Epithelial cell of esophagus (primary cell): ENCODE results near the gene NRF1.

Experiments used
- DNase-seq: peaks from one replicate; pipeline ENCODE4 v3.0.0; 2010; ENCODE audit warnings: low read depth
- H3K4me3 ChIP-seq: 2 replicates; pipeline ENCODE4 v1.5.1; 2011; ENCODE audit warnings: mild to moderate bottlenecking, low read length, control low read depth
- TF ChIP-seq, protein P1 (sequence below): IDR thresholded peaks from 2 replicates; pipeline ENCODE4 v1.5.1; 2011; ENCODE audit warnings: low read depth, mild to moderate bottlenecking, low read length, control low read depth, inconsistent platforms; ENCODE audit not compliant: insufficient read depth; ENCODE audit errors: missing control alignments

The NRF1 gene

DNA sequence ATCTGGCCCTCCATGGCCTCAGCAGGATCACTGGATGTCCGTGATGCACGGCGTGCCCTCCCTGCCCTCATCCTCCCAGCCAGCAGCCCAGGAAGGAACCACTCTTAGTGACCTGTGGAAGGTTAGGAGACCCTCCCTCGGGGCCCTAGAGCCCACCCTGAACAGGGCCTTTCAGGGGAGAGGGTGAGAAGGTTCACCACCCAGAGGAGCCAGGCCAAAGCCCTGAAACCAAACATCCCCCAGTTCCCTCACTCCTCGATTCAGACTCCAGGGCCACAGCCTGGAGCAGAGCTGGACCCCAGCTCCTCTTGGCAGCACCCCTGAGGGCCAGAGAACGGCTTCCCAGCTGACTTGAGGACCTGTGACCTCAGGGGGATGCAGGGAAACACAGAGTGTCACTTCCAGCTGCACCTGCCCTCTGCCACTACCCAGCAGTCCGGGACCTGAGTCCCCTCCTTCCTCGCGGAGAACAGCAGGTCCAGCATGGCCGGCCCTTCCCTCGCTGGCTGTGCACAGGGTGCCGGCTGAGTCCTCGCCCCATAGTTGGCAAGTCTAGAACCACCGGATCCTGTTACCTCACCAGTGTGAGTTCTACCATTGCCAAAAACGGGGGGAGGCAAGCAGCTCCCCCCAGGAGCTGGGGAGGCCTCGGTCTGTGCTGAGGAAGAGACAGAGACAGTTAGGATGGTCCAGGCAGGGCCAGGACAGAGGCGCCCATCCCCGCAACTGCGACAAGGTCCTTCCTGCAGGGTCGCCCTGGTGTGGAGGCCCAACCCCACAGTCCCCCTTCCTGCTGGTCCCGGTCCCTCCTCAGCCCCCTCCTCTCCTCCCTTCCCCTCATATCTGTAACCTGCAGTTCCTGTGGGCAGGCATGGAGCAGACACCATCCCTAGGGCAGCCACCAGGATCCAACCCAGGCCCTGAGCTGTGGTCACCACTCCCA is 158.6 kb downstream of the NRF1 start:
- DNase-seq: no peak
- H3K4me3 ChIP-seq: no peak overlapping the region
- TF ChIP-seq, protein P1, sequence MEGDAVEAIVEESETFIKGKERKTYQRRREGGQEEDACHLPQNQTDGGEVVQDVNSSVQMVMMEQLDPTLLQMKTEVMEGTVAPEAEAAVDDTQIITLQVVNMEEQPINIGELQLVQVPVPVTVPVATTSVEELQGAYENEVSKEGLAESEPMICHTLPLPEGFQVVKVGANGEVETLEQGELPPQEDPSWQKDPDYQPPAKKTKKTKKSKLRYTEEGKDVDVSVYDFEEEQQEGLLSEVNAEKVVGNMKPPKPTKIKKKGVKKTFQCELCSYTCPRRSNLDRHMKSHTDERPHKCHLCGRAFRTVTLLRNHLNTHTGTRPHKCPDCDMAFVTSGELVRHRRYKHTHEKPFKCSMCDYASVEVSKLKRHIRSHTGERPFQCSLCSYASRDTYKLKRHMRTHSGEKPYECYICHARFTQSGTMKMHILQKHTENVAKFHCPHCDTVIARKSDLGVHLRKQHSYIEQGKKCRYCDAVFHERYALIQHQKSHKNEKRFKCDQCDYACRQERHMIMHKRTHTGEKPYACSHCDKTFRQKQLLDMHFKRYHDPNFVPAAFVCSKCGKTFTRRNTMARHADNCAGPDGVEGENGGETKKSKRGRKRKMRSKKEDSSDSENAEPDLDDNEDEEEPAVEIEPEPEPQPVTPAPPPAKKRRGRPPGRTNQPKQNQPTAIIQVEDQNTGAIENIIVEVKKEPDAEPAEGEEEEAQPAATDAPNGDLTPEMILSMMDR: no peak

DNA sequence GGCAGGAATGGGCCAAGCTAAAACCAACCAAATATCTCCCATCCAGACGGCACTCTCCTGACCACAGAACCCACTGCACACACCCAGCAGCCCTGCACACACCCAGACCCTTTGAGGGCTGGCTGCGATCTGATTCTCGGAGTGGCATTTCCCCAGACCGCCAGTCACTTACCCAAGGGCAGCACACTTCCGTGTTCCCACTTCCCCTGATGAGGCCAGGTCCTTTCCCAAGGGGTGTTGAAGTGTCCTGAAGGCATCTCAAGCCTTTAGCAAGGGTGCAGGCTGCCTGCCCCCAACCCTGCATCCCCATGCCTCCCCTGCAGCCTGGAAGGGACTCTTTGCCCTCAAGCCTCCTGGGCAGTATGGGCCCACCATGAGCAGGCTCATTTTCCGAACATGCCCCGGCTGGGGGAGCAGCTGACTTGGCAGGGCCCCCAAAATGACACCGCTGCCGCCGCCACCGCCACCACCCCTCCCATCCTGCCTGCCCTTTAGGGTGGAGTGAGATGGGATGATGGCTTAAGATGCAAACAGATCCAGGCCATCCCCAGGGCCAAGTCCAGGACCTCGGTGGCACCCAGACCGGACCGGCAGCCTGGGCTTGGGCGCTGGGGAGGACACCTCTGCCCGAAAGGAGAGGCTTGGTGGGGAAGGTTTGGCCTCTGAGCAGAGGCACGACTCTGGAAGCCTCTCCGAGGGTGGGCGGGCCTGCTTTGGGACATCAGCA is 159.8 kb downstream of the NRF1 start:
- no peak overlapping the region for H3K4me3 ChIP-seq
- TF ChIP-seq, protein P1: no peak
- no peak for DNase-seq

GRCh38 chr7:129771928-129772479 is 160.5 kb downstream of the NRF1 start:
- TF ChIP-seq, protein P1: no peak
- H3K4me3 ChIP-seq: no peak overlapping the region
- no peak for DNase-seq

- TF ChIP-seq, protein P1: no peak
- no peak for DNase-seq
- no peak overlapping the region for H3K4me3 ChIP-seq
Observed at GRCh38 chr7:129772646-129773280, 161.2 kb downstream of the NRF1 start.

DNA sequence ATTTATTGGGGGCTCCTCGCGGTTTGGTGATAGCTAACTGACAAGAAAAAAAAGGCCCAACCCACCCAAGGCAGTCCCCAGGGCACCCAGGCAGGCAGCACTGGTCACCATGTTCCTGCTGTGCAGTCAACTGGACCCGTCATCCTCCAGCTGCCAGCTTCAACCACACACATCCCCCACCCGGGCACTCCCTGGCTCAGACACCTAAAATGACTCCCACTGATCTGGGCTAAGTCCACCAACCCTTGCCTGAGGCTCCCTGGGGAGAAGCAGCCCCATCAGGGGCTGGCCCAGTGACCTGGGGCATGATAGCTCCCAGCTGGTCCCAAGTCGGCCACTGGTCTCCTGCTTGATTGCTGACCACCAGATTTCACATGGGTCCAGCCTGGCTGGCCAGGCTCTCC is 161.8 kb downstream of the NRF1 start:
- no peak for DNase-seq
- TF ChIP-seq, protein P1: no peak

DNA sequence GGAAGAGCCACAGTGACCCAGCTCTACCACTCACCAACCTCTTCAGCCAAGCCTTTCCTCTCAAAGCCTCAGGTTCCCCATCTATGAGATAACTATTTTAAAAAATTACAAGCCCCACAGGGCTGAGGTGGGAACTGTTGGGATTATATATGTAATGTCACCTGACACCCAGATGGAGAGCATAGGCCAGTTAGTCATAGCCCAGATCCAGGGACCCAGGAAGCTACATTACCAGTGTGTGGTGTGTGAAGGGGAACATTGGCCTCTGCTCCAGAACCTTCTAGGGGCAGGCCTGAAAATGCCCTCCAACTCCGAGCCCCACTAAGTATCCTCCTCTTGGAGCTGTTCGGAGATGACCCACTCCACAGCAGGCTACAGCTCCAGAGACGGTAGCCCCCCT is 162.4 kb downstream of the NRF1 start:
- no peak overlapping the region for H3K4me3 ChIP-seq
- TF ChIP-seq, protein P1: no peak
- DNase-seq: no peak

More for the DNA sequence above, 161.8 kb downstream of the NRF1 start:
- no peak overlapping the region for H3K4me3 ChIP-seq
